GM19397 (cell line): ENCODE measurements around the gene GPR15.

Experiments
- ATAC-seq: cut with Tn5 transposase; IDR thresholded peaks from one replicate; pipeline ENCODE4 v1.9.1; 2021; ENCODE audit warnings: mild to moderate bottlenecking, moderate library complexity; ENCODE audit not compliant: unreplicated experiment

The GPR15 gene

GRCh38 chr3:98529856-98530459, 1.8 kb upstream of the GPR15 start:
- no peak for ATAC-seq

GRCh38 chr3:98530676-98531075, 1.1 kb upstream of the GPR15 start:
- no peak for ATAC-seq

- no peak for ATAC-seq
Observed at GRCh38 chr3:98532275-98532637, 478 bp downstream of the GPR15 start.

GRCh38 chr3:98532709-98533571, 1.2 kb downstream of the GPR15 start:
- no peak for ATAC-seq

- ATAC-seq: no peak
Observed at GRCh38 chr3:98534168-98534567, 2.4 kb downstream of the GPR15 start.

- ATAC-seq: no peak
Observed at GRCh38 chr3:98534734-98535133, 3.0 kb downstream of the GPR15 start.

GRCh38 chr3:98536456-98537017, 4.8 kb downstream of the GPR15 start:
- ATAC-seq: peak; percentile 73

GRCh38 chr3:98540346-98540745, 8.6 kb downstream of the GPR15 start:
- peak; percentile 46 for ATAC-seq

GRCh38 chr3:98541695-98542094, 9.9 kb downstream of the GPR15 start:
- no peak for ATAC-seq

- no peak for ATAC-seq
Observed at GRCh38 chr3:98542623-98543022, 10.8 kb downstream of the GPR15 start.

GRCh38 chr3:98545940-98546339, 14.2 kb downstream of the GPR15 start:
- ATAC-seq: peak; percentile 42

GRCh38 chr3:98548544-98548943, 16.8 kb downstream of the GPR15 start:
- no peak for ATAC-seq

GRCh38 chr3:98550833-98551232, 19.1 kb downstream of the GPR15 start:
- ATAC-seq: no peak

- no peak for ATAC-seq
Observed at GRCh38 chr3:98551236-98551635, 19.5 kb downstream of the GPR15 start.

GRCh38 chr3:98551754-98552153, 20.0 kb downstream of the GPR15 start:
- ATAC-seq: no peak

- ATAC-seq: no peak
Observed at GRCh38 chr3:98552232-98553020, 20.6 kb downstream of the GPR15 start.

GRCh38 chr3:98553021-98553563, 21.3 kb downstream of the GPR15 start:
- ATAC-seq: no peak

- no peak for ATAC-seq
Observed at GRCh38 chr3:98553753-98554152, 22.0 kb downstream of the GPR15 start.

GRCh38 chr3:98554580-98554979, 22.8 kb downstream of the GPR15 start:
- ATAC-seq: no peak

- ATAC-seq: no peak
Observed at GRCh38 chr3:98555025-98555379, 23.2 kb downstream of the GPR15 start.
